ENCODE measurements around the gene SAFB2.

The SAFB2 gene

DNA sequence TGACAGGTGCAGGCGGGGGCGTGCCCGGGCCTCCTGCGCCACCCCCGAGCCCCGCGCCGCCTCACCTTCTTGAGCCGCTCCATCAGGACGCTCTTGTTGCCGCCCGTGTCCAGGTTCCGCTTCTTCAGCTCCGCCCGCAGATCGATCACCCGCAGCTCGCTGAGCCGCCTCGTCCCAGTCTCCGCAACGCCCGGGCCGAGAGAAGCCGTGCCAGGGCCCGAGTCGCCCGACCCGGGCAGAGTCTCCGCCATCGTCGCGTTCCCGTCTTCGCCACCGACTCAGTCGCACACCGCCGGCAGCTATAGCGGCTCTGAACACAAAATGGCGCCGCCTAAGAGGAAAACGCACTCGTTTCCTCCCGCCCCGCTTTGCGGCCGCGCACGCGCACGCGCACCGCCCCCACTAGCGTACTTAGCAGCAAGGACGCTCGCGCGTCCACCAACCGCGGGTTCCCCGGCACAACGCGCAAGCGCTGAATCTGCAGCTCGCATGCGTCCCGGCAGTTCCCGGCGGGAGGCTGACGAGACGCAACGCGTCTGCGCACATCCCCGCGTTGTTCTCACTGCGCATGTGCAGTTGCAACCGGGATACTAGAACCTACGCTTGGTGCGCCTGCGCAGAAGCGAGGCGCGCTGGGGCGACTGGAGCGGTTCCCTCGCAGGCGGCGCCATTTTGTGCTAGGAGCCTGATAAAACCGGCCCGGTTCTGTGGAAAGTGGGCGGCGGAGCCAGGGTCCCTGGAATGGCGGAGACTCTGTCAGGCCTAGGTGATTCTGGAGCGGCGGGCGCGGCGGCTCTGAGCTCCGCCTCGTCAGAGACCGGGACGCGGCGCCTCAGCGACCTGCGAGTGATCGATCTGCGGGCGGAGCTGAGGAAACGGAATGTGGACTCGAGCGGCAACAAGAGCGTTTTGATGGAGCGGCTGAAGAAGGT, at the start of gene SAFB2, which contains the start of gene SAFB:
Gene SAFB2, minus strand, starts transcription at position 312 of the 932 bp plus-strand sequence. Its CDS starts 61 bp downstream, at position 251.
Gene SAFB, plus strand, starts transcription at position 619 of the 932 bp plus-strand sequence. Its CDS starts 123 bp downstream, at position 742.
- peak; percentile 91 for DNase-seq

DNA sequence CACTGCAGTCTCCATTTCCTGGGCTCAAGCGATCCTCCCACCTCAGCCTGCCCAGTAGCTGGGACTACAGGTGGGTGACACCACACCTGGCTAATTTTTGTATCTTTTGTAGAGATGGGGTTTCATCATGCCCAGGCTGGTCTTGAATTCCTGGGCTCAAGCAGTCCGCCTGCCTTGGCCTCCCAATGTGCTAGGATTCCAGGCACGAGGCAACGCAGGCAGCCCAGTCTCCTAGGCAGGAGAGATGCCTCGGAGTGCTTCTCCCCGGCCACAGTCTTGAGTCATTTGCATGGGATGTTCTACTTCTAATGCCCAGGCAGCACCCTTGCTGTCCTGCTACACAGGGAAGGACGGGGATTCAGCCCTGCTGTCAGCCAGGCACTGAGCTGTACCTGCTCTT, 49.0 kb upstream of the SAFB2 start:
- DNase-seq = no peak

DNA sequence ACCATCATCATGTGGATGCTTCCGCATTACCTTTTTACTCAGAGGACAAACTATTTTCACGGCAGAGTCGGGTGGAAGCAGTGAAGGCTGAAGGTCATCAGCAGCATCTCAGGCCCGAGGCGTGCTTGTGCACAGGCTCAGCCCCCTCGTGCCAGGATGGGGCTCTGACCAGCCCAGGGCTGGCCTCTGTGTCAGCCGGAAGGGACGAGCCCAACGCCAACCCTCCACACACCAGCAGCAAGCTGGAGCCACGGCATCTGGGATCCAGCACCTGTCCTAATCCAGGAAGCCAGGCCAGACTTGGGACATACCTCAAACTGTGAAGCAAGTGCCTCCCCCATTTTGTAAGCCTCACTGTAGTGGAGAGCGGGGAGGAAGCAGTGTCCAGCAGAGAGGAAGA, 46.6 kb upstream of the SAFB2 start:
- DNase-seq = no peak

DNA sequence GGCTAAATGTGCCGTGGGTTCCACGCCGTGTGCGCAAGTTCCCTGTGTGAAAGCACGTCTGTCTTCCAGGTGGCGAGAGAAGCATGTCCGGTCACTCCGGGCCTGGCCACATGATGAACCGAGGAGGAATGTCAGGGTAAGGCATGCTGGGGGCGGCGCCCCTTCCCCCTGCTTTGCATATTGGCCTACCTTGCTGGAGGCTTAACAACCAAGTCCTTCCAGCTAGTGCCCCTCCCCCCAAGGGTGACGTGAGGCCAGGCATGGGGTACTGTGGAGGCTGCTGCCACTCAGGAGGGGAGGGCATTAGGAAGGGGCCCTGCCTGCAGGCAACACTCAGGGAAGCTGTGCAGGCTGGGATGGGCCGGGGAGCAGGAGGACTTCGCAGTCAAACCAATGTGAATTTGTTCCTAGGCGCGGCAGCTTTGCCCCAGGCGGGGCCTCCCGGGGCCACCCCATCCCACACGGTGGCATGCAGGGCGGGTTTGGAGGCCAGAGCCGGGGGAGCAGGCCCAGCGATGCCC, 45.2 kb upstream of the SAFB2 start:
- DNase-seq = no peak

DNA sequence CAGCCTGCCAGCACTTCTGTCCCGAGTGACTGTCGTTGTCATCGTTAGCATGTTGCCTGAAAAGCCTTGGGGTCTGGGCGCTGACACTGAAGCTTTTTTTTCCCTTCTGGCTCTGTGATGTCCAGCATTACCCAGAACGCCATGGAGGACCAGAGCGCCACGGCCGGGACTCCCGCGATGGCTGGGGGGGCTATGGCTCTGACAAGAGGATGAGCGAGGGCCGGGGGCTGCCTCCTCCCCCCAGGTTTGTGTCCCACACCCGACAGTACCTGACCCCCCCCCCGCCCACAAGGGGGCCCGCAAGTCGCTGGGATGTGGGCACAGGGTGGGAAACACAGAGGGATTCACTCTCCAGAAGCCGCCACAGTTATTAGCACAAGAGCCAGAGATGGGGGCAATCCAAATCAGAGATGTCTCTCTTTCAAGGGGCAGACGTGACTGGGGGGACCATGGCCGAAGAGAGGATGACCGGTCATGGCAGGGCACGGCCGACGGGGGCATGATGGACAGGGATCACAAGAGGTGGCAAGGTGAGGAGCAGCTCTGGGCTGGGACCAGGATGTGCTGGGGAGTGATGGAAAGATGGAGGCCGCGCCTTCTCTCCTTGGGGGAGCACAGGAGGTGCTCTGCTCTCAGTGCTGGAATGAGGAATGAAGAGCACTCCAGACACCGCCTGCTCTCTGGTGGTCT, 44.5 kb upstream of the SAFB2 start:
- DNase-seq = no peak

DNA sequence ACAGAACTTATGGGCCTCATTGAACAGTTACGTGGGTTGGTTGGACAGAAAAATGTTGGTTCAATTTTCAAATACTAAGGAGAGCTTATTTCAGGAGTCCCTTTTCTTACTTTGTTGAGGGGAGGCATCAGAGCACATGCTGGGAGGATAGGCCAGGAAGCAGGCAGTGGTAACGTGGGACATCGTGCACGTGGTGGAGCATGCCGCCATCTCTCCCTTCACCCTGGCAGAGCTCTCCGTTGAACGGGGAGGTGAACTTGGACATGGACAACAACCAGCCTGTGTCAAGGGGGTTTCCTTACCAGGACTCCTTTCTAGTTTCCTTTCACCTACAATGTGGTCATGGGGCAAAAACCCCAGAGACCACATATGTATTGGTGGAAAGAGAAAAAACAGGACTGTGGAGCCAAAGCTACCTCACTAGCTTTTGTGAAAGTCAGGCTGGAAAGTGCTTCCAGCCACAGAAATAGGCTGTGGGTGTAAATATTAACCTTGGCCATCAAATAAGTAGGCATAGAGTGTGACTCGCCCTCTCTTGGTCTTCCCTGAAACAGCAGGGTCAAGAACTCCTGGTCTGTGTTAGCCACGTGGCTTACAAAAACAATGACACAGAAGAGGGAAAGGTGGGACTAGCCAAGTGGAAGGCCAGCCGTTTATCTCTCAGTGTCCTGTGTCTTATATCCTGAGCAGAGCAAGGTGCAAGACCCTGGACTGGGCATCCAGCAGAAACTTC, 43.4 kb upstream of the SAFB2 start:
- no peak for DNase-seq

DNA sequence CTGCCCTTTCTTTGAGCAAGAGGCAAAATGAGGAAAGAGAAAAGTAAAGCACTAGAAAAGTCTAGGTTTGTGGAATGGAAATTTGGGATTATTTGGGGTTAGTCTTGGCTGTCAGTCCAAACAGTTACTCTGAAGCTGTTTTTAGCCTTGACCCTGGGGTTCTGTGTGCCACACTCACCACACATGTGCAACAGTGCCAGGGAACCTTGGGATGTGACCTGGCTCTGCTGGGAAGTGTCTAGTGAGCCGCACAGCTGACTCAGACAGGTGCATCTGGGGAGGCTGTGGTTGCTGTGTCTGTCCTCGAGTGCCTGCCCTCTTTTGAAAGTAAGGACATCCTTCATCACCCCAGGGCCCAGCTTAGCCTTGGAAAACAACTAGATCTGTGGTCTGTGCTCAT, 41.9 kb upstream of the SAFB2 start:
- DNase-seq = no peak

DNA sequence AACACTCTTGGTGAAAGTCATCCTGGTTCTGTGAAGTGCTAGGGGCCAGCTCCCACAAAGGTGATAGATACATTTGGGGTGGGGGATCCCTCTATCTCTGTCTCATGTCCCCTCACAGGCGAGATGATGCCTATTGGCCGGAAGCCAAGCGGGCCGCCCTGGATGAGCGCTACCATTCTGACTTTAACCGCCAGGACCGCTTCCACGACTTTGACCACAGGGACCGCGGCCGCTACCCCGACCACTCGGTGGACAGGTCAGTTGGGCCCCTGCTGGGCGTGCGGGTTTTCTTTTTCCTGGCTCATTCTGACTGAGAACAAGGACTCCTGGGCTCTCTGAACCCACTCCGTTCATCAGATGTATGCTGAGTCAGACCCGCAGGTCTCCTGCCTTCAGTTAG, 41.3 kb upstream of the SAFB2 start:
- DNase-seq = no peak

DNA sequence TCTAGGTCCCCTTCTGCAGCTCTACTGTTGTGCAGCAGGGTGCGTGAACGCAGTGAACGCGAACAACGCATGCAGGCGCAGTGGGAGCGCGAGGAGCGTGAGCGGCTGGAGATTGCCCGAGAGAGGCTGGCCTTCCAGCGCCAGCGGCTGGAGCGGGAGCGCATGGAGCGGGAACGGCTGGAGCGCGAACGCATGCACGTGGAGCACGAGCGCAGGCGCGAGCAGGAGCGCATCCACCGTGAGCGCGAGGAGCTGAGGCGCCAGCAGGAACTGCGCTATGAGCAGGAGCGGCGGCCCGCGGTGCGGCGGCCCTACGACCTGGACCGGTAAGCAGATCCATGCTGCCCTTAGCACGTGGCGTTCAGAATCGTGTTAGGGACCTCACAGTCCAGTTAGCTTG, 38.9 kb upstream of the SAFB2 start:
- DNase-seq = no peak

DNA sequence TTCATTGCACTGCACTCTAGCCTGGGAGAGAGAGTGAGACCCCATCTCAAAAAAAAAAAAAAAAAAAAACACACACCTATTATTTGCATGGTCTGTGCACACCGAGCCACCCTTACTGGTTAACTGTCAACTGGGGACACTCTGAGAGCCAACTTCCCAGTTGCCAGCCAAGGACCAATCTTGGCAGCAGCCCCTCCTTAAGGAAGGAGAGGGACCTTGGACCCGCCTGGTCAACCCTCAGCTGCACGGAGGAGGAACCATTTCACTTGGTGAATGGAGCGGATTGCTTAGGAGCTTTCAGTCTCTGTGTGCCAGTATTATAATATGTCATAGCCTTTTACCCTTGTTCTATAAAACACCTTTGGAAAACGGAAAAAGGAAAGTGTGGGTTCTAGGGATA, 32.8 kb upstream of the SAFB2 start:
- no peak for DNase-seq

DNA sequence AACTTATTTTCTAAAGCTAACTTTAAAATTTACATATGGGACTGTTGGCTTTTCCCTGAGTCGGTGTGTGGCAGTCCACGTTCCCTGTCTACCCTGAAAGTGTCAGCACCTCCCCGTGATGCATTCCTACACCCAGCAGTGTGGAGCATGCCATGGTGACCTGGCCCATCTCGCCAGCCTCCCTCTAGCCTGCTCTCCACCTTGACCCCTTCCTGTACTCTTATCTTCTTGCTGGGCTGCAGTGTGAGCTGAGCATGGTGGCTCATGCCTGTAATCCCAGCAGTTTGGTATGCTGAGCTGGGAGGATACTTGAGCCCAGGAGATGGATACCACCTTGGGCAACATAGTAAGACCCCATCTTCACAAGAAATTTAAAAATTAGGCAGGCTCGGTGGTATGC, 32.4 kb upstream of the SAFB2 start:
- DNase-seq = no peak

DNA sequence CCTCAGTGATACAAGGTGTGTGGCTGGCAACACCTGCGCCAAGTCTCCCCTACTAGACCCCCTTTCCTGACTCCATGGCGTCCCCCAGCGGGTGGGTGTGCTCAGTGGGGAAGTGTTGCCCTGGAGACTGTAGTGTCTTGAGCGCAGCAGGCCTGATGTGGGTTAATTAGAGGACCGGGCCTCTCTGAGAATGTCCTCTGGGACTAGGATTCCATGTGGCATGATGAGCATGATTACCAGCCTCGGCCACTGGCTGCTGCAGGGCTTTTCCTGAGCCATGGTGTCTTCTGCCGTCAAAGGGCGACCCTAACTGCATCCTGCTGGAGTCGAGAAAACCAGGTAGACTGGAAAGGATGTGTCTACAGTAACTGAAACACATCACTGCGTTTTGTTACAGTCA, 29.7 kb upstream of the SAFB2 start:
- no peak for DNase-seq

DNA sequence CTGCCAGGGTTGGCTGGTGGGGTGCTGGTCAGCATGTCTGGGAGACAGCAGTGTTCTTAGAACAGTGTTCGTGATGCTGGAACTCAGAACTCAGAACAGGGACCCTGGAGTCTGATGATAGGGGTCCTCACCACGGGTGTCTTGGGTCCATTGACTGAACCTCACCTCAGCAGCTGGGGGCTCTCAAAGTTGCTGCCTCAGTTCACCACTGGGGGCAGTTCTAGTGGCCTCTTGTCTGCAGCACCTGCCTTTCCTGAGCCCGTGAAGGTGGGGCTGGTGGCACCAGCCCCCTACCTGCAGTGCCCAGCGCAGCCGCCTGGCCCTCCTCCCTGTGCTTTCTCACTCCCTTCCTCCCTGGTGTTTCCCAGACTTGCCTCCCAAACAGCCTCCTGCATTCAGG, 28.8 kb upstream of the SAFB2 start:
- DNase-seq = no peak

DNA sequence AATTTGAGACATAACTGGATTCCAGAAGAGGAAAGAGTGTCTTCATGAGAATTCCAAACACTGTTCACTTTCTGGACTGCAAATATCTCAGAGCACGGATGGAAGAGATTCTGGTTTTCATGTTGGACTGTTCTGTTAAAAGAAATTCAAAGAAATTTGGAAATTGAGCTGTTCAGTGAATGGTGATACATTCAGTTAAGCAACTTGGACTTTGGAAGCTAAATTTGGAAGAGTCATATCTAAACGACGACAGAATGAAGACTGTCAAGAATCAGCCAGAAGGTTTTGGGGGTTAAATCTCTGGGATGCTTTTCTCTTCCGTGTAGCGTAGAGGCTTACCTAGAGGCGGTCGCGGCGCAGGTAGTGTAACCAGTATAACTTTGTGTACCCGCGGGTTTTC, 25.9 kb upstream of the SAFB2 start:
- DNase-seq = no peak

DNA sequence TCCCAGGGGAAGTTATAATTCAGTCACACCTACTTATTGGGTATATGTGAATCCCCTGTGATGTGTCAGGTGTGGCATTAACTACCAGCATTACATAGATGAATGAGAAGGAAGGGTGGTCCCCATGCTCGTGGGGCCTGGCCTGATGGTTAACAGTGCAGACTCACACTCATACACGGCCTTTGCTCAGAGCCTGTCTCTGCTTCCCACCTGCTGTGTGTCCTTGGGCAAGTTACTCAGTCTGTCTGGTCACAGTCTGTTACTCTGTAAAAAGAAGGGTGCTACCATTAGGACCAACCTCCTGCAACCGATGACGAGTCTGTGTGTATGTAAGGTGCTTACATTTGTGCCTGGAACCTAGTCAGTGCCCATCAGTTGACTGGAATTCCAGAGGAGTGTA, 24.1 kb upstream of the SAFB2 start:
- DNase-seq = no peak

DNA sequence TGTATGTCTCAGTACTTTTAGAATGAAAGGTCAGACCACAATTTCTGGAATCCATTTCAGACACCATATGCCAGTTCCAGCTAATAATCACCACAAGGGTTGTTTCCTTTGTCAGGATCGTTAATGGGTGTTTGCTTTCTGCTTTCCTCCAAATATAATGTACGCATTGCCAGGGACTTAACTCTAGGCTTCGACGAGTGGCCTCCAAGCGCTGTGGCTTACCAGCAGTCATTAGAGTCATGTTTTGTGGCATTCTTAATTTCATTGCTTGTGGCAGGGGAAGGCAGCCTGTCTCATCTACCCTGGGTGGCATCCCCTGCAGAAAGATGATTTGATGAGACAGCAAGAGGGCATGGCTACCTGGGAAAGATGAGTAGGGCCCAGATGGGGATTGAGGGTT, 22.8 kb upstream of the SAFB2 start:
- DNase-seq = no peak

DNA sequence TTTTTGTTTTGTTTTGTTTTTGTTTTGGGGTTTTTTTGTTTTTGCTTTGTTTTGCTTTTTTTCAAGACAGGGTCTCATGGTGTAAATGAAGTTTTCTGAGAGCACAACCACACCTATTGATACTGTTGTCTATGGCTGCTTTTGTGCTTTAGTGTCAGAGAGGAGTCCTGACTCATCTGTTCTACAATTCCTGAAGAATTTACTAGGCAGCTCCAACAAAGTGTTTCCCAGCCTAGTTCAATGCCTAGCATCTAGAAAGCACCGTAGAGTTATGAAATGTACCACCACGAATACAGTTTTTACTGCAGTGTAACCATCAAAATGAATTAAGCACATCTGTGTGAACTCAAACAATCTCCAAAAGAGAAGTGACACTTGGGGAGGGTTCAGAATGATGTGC, 21.5 kb upstream of the SAFB2 start:
- no peak for DNase-seq

DNA sequence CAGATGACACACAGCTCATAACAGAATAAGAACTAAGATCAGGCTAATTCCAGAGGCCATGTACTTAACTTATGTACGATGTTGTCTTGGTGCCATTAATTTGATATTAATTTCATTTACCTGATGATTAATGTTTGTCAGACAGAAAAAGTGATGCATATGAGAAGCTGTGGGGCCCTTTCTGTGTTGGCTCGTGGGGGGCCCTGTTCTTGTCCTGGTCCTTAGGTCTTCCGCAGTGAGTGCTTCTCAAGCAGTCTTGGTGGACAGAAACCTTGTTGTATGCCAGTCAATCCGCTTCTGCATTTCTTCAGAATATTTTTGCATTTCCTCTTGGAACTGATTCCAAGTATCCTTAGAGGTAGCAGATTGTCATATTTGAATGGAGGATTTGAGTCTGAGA, 20.5 kb upstream of the SAFB2 start:
- DNase-seq = no peak

DNA sequence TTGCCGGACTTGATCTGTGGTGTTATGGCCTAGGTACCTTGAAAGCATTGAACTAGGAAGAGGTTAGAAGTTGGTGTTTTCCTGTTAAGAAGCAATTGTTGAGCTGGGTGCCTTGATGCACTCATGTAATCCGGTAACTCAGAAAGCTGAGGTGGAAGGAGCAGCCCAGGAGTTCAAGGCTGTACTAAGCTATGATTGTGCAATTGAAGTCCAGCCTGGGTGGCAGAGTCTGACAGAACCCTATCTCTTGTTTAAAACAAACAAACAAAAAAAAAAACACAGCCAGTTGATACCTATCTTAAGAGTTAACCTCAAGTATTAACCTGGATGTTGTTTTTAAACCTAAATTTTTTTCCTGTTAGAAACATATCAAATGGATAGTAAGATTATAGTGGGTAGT, 19.6 kb upstream of the SAFB2 start:
- no peak for DNase-seq

DNA sequence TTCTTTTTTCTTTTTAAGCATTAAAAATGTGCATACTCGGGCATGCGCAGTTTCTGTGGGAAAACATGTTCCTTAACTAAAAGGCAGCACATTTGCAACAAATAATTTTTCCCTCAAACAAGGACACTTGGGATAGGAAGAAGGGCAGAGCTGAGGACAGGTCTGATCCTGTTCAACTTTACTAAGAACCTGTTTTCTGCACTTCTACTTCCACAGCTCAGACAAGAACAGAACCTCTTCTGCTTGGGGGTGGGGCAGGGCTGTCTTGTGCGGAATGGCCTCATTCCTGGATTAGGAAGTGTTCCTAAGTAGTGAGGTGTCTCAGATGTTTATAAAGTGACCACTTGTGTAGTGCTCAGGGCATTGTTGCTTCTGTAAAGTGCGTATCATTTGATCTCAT, 18.6 kb upstream of the SAFB2 start:
- DNase-seq = no peak

DNA sequence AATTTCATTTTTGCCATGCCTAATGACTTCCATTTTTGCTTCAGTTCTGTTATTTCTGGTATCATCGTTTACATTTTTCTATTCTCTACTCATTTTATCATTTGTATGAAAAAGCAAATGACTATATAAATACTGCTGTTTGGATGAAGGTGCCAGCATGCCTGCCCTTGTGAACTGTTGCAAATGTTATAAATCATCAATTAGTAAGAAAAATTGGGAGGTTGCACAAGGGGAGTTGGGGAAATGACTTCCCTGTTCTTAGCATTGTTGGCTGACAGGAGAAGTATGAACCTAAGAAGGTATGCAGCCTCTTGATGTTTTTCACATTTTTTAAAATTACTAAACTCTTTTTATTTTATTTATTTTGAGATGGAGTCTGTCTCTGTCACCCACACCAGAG, 15.4 kb upstream of the SAFB2 start:
- no peak for DNase-seq

DNA sequence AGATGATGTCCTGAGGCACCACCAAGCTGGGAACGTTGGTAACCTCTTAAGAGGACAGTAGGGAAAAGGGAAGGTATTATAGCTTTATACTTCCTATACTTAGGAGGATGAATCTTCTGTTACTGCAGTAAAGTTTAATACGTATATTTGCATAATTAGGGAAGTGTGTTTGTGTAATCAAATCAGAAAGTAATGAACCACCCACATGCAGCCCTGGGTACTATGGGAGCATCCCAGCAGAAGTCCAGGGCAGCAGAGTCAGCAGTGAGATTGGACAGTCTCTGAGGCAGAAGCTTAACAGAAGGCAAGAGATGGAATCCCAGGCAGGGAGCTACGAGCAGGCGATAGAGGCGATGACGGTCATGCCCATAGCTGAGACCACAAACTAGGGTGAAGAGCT, 12.9 kb upstream of the SAFB2 start:
- DNase-seq = no peak

DNA sequence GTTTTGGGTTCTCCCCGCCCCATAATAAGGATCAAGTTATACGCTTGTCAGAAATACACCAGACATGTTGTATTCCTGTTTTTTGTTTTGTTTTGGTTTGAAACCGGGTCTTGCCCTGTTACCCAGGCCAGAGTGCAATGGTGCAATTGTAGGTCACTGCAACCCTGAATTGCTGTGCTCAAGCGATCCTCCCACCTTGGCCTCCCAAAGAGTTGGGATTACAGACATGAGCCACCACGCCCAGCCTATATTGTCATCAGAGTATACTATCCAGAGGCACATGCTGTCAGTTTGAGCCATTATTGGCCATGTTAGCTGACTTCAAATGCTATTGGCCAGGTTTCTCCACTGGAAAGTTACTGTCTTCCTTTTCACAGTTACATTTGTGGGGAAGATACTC, 10.1 kb upstream of the SAFB2 start:
- DNase-seq = no peak

DNA sequence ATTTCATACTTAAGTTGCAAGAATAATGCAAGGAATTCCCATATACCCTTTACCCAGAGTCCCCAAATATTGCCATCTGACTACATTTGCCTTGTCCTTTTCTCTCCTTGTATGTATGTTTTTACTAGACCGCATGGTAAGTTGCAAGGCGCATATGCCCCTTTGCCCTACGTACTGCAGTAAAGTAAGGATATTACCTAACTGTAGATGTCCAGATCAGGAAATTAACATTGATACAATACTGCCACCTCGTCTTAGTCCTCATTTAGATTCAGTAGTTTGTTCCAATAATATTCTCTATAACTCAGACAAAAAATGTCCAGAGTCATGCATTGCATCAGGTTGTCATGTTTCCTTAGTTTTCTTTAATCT, 9.7 kb upstream of the SAFB2 start:
- no peak for DNase-seq

All from NCI-H2227 treated with DMSO at 0.1 percent for 48 hours (cell line).